Ovary (tissue), 9 donors: ENCODE data around the gene INSR. TPM values are rescaled to one million over a fixed set of nuclear protein-coding genes. Genes with fewer than 3 reads are reported as not detected.
"Not testable (repeated sequence)": the region's sequence is repeated elsewhere in the genome, so short reads cannot be mapped to it uniquely, and the experiment has no call there.

Experiments used
- DNase-seq, 5 donors: peaks; one replicate each; pipeline ENCODE4 v3.0.0-alpha.2; 2019 to 2020
- H3K27ac ChIP-seq, 2 donors: fragments of 200-600 bp; one replicate each; pipeline versions ENCODE4 v1.5.1 to v1.8.0; 2019 to 2022
- H3K27me3 ChIP-seq: fragments of 200-600 bp; one replicate; pipeline ENCODE4 v1.8.0; 2022
- H3K36me3 ChIP-seq: fragments of 200-600 bp; sonication (generic); one replicate; pipeline ENCODE4 v1.5.1; 2019
- H3K4me1 ChIP-seq: one replicate; pipeline ENCODE4 v1.8.1; 2013; ENCODE audit warnings: mild to moderate bottlenecking, moderate library complexity; ENCODE audit not compliant: insufficient read depth
- H3K4me3 ChIP-seq: fragments of 200-600 bp; sonication (generic); one replicate; pipeline ENCODE4 v1.5.1; 2017
- H3K9me3 ChIP-seq, 2 donors: fragments of 200-600 bp in 1 of 2; sonication (generic) in 1 of 2; one replicate each; pipeline versions ENCODE4 v1.5.1 to v1.8.1; 2013 to 2019; ENCODE audit warnings: mild to moderate bottlenecking in 1 of 2, moderate library complexity in 1 of 2
- EP300 ChIP-seq: sonication (generic); formaldehyde crosslinking; IDR thresholded peaks from one replicate; pipeline ENCODE4 v1.6.1; 2017; ENCODE audit warnings: antibody characterized with exemption
- POLR2A ChIP-seq: fragments of 450-650 bp; IDR thresholded peaks from one replicate; pipeline ENCODE4 v1.6.1; 2017; ENCODE audit warnings: antibody characterized with exemption, mild to moderate bottlenecking, moderate library complexity
- WGBS, 3 donors: extraction: QIAGEN DNeasy Blood & Tissue Kit in 1 of 3; methylation state at CpG; one replicate each; pipeline versions ENCODE4 v1.1.5 to v1.1.7; 2013 to 2017; 5-methylcytosine and 5-hydroxymethylcytosine counted together
- intact Hi-C, 4 donors: fragments of 100-400 bp; cut with DNase I; formaldehyde crosslinking; loops; one replicate each; pipeline versions ENCODE4 v1.11.0 to v1.15.1; 2022 to 2023
- polyA plus RNA-seq, 2 donors: library from polyadenylated mRNA; stranded (reverse); fragments of 200-250 nt in 1 of 2; fragments of 350-450 nt in 1 of 2; fragmentation: Illumina TruSeq in 1 of 2; extraction: RNeasy Lipid Tissue Mini Kit (QIAGEN cat#74804) in 1 of 2; gene quantifications; one replicate each; pipeline ENCODE4 v1.2.3, GENCODE V29; 2013 to 2014
- total RNA-seq, 7 donors: library from RNA; depleted of rRNA in 2 of 7; stranded (reverse); fragments of >200 nt in 2 of 7; fragmentation: NEBNext Ultra II Directional in 3 of 7; extraction: Animal tissue kit (Norgen Biotek cat#: 25700) in 3 of 7; gene quantifications; one replicate each; pipeline versions ENCODE4 v1.1.0 to v1.2.4, GENCODE V29; 2016 to 2023
- TF ChIP-seq, protein P1 (sequence below), 3 donors: fragments of 450-650 bp in 2 of 3; fragments of 200-600 bp in 1 of 3; IDR thresholded peaks; one replicate each; pipeline versions ENCODE4 v1.5.1 to v1.8.0; 2016 to 2022; ENCODE audit warnings: antibody characterized with exemption in 3 of 3, mild to moderate bottlenecking in 1 of 3
- donor health status: DM: no; HTN: no; CAD: no; lungs with moderate emphysema.
- donor health status: DM: no; HTN: no; CAD: no.
- donor health status: Bipolar disorder and iron deficiency.
- donor health status: DM: yes; HTN: yes; CAD: no.
- donor health status: DM: no; HTN: no; CAD: no.
- donor health status: DM: yes; HTN: yes; CAD: no.

Gene INSR
- total and polyA plus RNA-seq, 9 donors, result 30.2 to 203 (median 93.3) TPM

DNA sequence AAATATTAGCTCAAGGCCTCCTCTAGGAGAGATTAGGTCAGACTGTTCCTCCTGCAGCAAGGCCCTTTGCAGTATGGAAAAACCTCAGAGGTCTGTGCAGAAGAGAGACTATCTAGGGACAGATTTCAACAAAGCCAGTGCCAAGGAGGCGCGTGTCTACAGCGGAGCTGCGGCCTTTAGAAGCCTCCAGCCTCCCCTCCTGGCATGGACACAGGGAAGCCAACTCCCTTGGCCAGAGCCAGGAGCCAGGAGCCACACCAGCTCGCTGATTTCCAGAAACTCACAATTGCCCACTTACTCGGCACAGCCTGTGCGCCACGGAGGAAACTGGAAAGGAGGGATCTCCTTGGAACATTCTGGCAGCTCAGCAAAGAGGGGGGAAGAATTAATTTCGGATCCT lies 63.4 kb downstream of the INSR start:
- DNase-seq, result peak; percentile 64 to 86 (median 80)
- WGBS, 3 donors, result 7 to 15% (median 10%) methylated on average over 9 of the region's 9 CpGs

DNA sequence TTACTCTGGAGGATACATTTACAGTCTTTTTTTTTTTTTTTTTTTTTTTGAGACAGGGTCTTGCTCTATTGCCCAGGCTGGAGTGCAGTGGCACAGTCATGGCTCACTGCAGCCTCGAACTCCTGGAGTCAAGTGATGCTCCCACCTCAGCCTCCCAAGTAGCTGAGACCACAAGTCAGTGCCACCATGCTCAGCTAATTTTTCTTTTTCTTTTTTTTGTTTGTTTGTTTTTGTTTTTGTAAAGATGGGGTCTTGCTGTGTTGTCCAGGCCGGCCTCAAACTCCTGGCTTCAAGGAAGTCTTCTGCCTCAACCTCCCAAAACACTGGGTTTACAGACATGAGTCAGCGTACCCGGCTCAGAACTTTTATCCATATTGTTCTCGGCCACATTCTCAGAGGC lies 64.5 kb downstream of the INSR start:
- no peaks in the 10 kb centered on the region for H3K36me3 ChIP-seq
- intact Hi-C loops, result no loop called here
- no peaks in the 10 kb centered on the region for H3K9me3 ChIP-seq
- peak overlapping the region in 1 of 2 donors; percentile 55 for H3K27ac ChIP-seq
- H3K4me3 ChIP-seq, result no peak overlapping the region
- no peak for DNase-seq
- 85 to 96% (median 87%) methylated on average over 5 of the region's 5 CpGs for WGBS, 3 donors
- H3K4me1 ChIP-seq, result peaks cover 26% of the 10 kb centered on the region
- TF ChIP-seq EP300 (no peak), POLR2A (no peak)
- TF ChIP-seq, protein P1, sequence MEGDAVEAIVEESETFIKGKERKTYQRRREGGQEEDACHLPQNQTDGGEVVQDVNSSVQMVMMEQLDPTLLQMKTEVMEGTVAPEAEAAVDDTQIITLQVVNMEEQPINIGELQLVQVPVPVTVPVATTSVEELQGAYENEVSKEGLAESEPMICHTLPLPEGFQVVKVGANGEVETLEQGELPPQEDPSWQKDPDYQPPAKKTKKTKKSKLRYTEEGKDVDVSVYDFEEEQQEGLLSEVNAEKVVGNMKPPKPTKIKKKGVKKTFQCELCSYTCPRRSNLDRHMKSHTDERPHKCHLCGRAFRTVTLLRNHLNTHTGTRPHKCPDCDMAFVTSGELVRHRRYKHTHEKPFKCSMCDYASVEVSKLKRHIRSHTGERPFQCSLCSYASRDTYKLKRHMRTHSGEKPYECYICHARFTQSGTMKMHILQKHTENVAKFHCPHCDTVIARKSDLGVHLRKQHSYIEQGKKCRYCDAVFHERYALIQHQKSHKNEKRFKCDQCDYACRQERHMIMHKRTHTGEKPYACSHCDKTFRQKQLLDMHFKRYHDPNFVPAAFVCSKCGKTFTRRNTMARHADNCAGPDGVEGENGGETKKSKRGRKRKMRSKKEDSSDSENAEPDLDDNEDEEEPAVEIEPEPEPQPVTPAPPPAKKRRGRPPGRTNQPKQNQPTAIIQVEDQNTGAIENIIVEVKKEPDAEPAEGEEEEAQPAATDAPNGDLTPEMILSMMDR (IDR thresholded peaks at IDR 0.05), result no peak
- no peaks in the 10 kb centered on the region for H3K27me3 ChIP-seq

More for the DNA sequence above, 63.4 kb downstream of the INSR start:
- Histone ChIP-seq H3K27me3 (no peaks in the 10 kb centered on the region), H3K36me3 (no peaks in the 10 kb centered on the region), H3K27ac (peak overlapping the region; percentile 36 to 55), H3K4me3 (no peak overlapping the region), H3K4me1 (peaks cover 29% of the 10 kb centered on the region), H3K9me3 (no peaks in the 10 kb centered on the region)
- no peak for TF ChIP-seq POLR2A
- no peak for TF ChIP-seq EP300
- TF ChIP-seq, protein P1 (IDR thresholded peaks at IDR 0.05), result no peak
- intact Hi-C loops, result no loop called here

DNA sequence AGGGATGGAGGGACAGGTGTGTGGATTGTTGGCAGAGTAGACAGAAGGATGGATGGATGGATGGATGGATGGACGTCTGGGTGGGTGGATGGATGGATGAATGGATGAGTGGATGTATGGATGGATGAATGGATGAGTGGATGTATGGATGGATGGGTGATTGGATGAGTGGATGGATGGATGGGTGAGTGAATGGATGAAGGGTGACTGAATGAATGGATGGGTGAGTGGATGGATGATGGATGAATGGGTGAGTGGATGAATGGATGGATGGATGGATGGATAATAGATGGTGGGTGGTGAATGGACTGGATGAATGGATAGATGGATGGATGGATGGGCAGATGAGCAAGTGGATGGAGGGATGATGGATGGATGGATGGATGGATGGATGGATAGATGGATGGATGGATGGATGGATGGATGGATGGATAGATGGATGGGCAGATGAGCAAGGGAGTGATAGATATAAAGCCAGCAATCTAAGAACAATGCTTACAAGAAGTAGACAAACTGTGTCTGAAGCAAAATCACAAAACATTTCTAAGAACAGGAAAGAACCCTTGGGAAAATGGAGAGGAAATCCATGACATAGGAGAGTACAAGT lies 65.2 kb downstream of the INSR start:
- no peak for TF ChIP-seq POLR2A
- TF ChIP-seq, protein P1 (IDR thresholded peaks at IDR 0.05), result no peak
- 73 to 84% (median 82%) methylated on average over 1 of the region's 1 CpG for WGBS, 3 donors
- intact Hi-C loops, result no loop called here
- no peak overlapping the region for H3K4me3 ChIP-seq
- no peaks in the 10 kb centered on the region for H3K36me3 ChIP-seq
- no peak overlapping the region for H3K27ac ChIP-seq
- no peaks in the 10 kb centered on the region for H3K9me3 ChIP-seq
- H3K27me3 ChIP-seq, result no peaks in the 10 kb centered on the region
- peaks cover 26% of the 10 kb centered on the region for H3K4me1 ChIP-seq
- DNase-seq, result no peak

DNA sequence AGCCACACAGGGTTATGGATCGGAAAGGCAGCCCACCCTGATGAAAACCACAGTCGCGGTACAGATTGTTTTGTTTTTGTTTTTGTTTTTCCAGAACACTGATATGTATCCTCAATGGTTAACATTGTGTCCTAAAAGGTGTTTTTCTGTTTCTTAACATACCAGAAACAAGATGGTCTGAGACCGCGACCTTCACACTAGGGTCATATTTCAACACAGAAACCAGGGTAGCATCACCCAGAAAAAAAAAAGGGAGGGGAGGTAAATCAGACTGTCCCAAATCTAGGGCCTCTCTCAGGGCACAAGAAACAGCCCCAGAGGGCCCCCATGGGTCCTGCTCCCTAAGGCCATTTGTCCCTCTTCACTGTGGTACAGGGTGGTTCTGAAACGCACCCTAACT lies 66.5 kb downstream of the INSR start:
- WGBS, 3 donors, result 36 to 66% (median 59%) methylated on average over 6 of the region's 6 CpGs
- no peak for TF ChIP-seq EP300
- no peak for TF ChIP-seq POLR2A
- TF ChIP-seq, protein P1 (IDR thresholded peaks at IDR 0.05), result no peak
- intact Hi-C loops, result no loop called here
- Histone ChIP-seq H3K4me1 (peaks cover 36% of the 10 kb centered on the region), H3K27ac (peak overlapping the region in 1 of 2 donors; percentile 57), H3K27me3 (no peaks in the 10 kb centered on the region), H3K9me3 (no peaks in the 10 kb centered on the region), H3K4me3 (no peak overlapping the region), H3K36me3 (no peaks in the 10 kb centered on the region)
- peak in 1 of 5 donors; percentile 13 for DNase-seq

DNA sequence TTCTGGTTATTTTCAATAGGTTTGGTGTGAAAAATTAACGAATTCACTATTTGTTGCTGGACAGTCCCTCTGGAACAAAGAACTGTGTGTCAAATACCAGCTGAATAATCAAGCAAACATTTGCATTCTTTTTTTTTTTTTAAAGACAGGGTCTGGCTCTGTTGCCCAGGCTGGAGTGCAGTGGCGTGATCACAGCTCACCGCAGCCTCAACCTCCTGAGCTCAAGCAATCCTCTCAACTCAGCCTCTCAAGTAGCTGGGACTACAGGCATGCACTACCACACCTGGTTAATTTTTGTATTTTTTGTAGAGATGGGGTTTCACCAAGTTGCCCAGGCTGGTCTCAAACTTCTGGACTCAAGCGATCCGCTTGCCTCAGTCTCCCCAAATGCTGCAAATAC lies 67.1 kb downstream of the INSR start:
- 80 to 85% (median 80%) methylated on average over 5 of the region's 5 CpGs for WGBS, 3 donors
- H3K36me3 ChIP-seq, DNase-seq, H3K9me3 ChIP-seq, intact Hi-C loops, H3K4me3 ChIP-seq, H3K27me3 ChIP-seq: not testable (repeated sequence)
- Histone ChIP-seq H3K4me1 (peaks cover 40% of the 10 kb centered on the region), H3K27ac (peak overlapping the region in 1 of 2 donors; percentile 15)
